K562 (cell line): ENCODE measurements around the gene LIAS. TPM values are rescaled to one million over a fixed set of nuclear protein-coding genes. Genes with fewer than 3 reads are reported as not detected.

Source experiments
- ATAC-seq: fragments of 200-7000 bp; cut with Tn5 transposase; 3 replicates; pipeline ENCODE4 v1.9.1; 2020; ENCODE audit warnings: moderate library complexity
- BruUV-seq: library from RNA; stranded (reverse); fragments of 400-500 nt; replicated peaks from 2 replicates; lab custom pipeline; 2021; lab: Mats Ljungman, UMichigan
- CTCF ChIA-PET: fragments of 300-600 bp; formaldehyde crosslinking; extraction: SDS; loops from one replicate; lab custom pipeline; 2021; ENCODE audit warnings: low intra/inter-chr PET ratio; lab: Yijun Ruan, JAX
- POLR2A ChIA-PET: fragments of 300-600, 350-650 bp; sonication (Branson Sonifier 250); formaldehyde crosslinking; extraction: SDS; loops from one replicate; lab custom pipeline; 2021; ENCODE audit warnings: antibody characterized with exemption, inconsistent platforms; lab: Yijun Ruan, JAX
- DNase-seq, 4 experiments: peaks; one replicate each; pipeline versions ENCODE4 v3.0.0 to v3.0.0-alpha.2; 2011 to 2018; ENCODE audit warnings: low spot score in 3 of 4, mixed read lengths in 3 of 4; ENCODE audit errors: extremely low read depth in 1 of 4
- FAIRE-seq: peaks from 2 replicates; lab custom pipeline; 2011; peaks lifted over from hg19 to GRCh38; lab: Jason Lieb, UNC
- H2AFZ ChIP-seq: 2 replicates; pipeline ENCODE4 v1.6.0; 2011; ENCODE audit warnings: low read depth, low read length, control low read depth, inconsistent platforms
- H3K27ac ChIP-seq: fragments of 200-600 bp; 3 replicates; pipeline ENCODE4 v1.8.0; 2011; ENCODE audit warnings: low read depth, mild to moderate bottlenecking, control low read depth, inconsistent platforms, low read length, moderate library complexity, mixed read lengths; ENCODE audit errors: extremely low read depth
- H3K27me3 ChIP-seq, 2 experiments: fragments of 300-600 bp in 1 of 2; 2 replicates in 1 of 2; 3 replicates in 1 of 2; pipeline versions ENCODE4 v1.6.0 to v1.8.0; 2011; ENCODE audit warnings: inconsistent platforms in 2 of 2, low read length in 2 of 2, mild to moderate bottlenecking in 1 of 2, mixed read lengths in 1 of 2, moderate library complexity in 1 of 2; ENCODE audit not compliant: control insufficient read depth in 2 of 2, insufficient read depth in 2 of 2
- H3K36me3 ChIP-seq: fragments of 300-600 bp; 3 replicates; pipeline ENCODE4 v1.8.0; 2011; ENCODE audit warnings: mild to moderate bottlenecking, low read length, inconsistent platforms; ENCODE audit not compliant: control insufficient read depth, insufficient read depth
- H3K4me1 ChIP-seq, 2 experiments: fragments of 200-600 bp in 1 of 2; replicated peaks in 1 of 2; 2 replicates in 1 of 2; 3 replicates in 1 of 2; pipeline versions ENCODE4 v1.5.1 to v1.8.0; 2011; ENCODE audit warnings: inconsistent platforms in 2 of 2, low read length in 2 of 2, mild to moderate bottlenecking in 1 of 2, mixed read lengths in 1 of 2, moderate library complexity in 1 of 2; ENCODE audit not compliant: control insufficient read depth in 2 of 2, insufficient read depth in 2 of 2
- H3K4me2 ChIP-seq: 2 replicates; pipeline ENCODE4 v1.6.1; 2011; ENCODE audit warnings: low read length, control low read depth, inconsistent platforms, mixed read lengths; ENCODE audit not compliant: insufficient read depth
- H3K4me3 ChIP-seq: fragments of 200-600 bp; sonication (generic), shearing (Covaris generic); 2 replicates; pipeline ENCODE4 v1.5.1; 2016; ENCODE audit warnings: control low read depth, inconsistent platforms
- H3K79me2 ChIP-seq: fragments of 200-600 bp; 3 replicates; pipeline ENCODE4 v1.8.0; 2011; ENCODE audit warnings: low read length, inconsistent platforms; ENCODE audit not compliant: control insufficient read depth, insufficient read depth
- H3K9ac ChIP-seq, 2 experiments: 2 replicates each; pipeline versions ENCODE4 v1.6.0 to v1.6.1; 2011; ENCODE audit warnings: low read depth in 2 of 2, low read length in 2 of 2, control low read depth in 1 of 2, inconsistent platforms in 1 of 2, mild to moderate bottlenecking in 1 of 2, mixed read lengths in 1 of 2; ENCODE audit not compliant: insufficient read depth in 1 of 2
- H3K9me1 ChIP-seq: one replicate; pipeline ENCODE4 v1.6.0; 2011; ENCODE audit warnings: inconsistent platforms, mild to moderate bottlenecking, low read length, moderate library complexity; ENCODE audit not compliant: control insufficient read depth, insufficient read depth
- H3K9me3 ChIP-seq: replicated peaks from 2 replicates; pipeline ENCODE4 v1.5.1; 2011; ENCODE audit warnings: low read depth, low read length, inconsistent platforms; ENCODE audit not compliant: control insufficient read depth, insufficient read depth
- H4K20me1 ChIP-seq: replicated peaks from 2 replicates; pipeline ENCODE4 v1.6.1; 2011; ENCODE audit warnings: low read length, inconsistent platforms, mixed read lengths; ENCODE audit not compliant: control insufficient read depth, insufficient read depth
- FOXA3 ChIP-seq, 2 experiments: fragments of 450-650 bp in 1 of 2; sonication (generic) in 1 of 2; formaldehyde crosslinking; IDR thresholded peaks in 1 of 2; conservative IDR thresholded peaks in 1 of 2; 2 replicates each; pipeline versions ENCODE4 v1.4.0 to v1.8.0; 2020 to 2022; ENCODE audit warnings: mild to moderate bottlenecking in 2 of 2, missing genetic modification reagents in 1 of 2
- KDM1A ChIP-seq, 2 experiments: fragments of 450-650 bp; IDR thresholded peaks; 2 replicates each; pipeline ENCODE4 v1.6.1; 2016; ENCODE audit warnings: mild to moderate bottlenecking in 2 of 2
- ZBED1 ChIP-seq: IDR thresholded peaks from 2 replicates; pipeline ENCODE4 v1.6.1; 2014
- ZNF584 ChIP-seq: fragments of 200-800 bp; sonication (Bioruptor generic); IDR thresholded peaks from 2 replicates; pipeline ENCODE4 v1.6.1; 2016; ENCODE audit warnings: low read depth, mild to moderate bottlenecking, missing genetic modification characterization, missing compliant biosample characterization
- WGBS: fragments of 100-300 bp; shearing (Covaris generic); methylation state at CpG from one replicate; pipeline ENCODE4 v1.1.6; 2016; ENCODE audit warnings: low coverage, mixed read lengths; ENCODE audit not compliant: insufficient coverage; ENCODE audit errors: missing lambda C conversion rate; 5-methylcytosine and 5-hydroxymethylcytosine counted together
- in situ Hi-C: fragments of 300-500 bp; cut with MboI; formaldehyde crosslinking; loops from 4 replicates; pipeline ENCODE4 v1.15.0; 2018; ENCODE audit warnings: inconsistent platforms, mixed read lengths
- intact Hi-C: fragments of 100-400 bp; cut with micrococcal nuclease; formaldehyde crosslinking; loops from 2 replicates; pipeline ENCODE4 v1.14.2; 2022
- polyA plus RNA-seq, 8 experiments: library from polyadenylated mRNA; depleted of rRNA in 4 of 8; stranded (reverse) in 5 of 8; unstranded in 3 of 8; fragments of >200 nt; fragmentation: Nextera tagmentation in 2 of 8; fragmentation: Illumina TruSeq in 1 of 8; extraction: Ambion mirVana in 2 of 8; extraction: Trizol in 1 of 8; gene quantifications; 2 replicates each; pipeline versions ENCODE4 v1.2.1 to v1.2.3, GENCODE V29; 2011 to 2014; ENCODE audit warnings: inconsistent platforms in 1 of 8, missing spikeins in 1 of 8
- total RNA-seq, 7 experiments: library from RNA; depleted of rRNA in 6 of 7; stranded (reverse); fragments of >200 nt in 6 of 7; fragmentation: Illumina TruSeq in 2 of 7; extraction: Trizol in 2 of 7; gene quantifications; 2 replicates each; pipeline versions ENCODE4 v1.2.1 to v1.2.3, GENCODE V29; 2011 to 2021; ENCODE audit warnings: low replicate concordance in 1 of 7

Gene LIAS
- total and polyA plus RNA-seq, 9 of the 15 experiments (the other 6 are each of a cell fraction or from before 2014, with no cell fraction given): 21.9 to 57.1 (median 42.1) TPM

DNA sequence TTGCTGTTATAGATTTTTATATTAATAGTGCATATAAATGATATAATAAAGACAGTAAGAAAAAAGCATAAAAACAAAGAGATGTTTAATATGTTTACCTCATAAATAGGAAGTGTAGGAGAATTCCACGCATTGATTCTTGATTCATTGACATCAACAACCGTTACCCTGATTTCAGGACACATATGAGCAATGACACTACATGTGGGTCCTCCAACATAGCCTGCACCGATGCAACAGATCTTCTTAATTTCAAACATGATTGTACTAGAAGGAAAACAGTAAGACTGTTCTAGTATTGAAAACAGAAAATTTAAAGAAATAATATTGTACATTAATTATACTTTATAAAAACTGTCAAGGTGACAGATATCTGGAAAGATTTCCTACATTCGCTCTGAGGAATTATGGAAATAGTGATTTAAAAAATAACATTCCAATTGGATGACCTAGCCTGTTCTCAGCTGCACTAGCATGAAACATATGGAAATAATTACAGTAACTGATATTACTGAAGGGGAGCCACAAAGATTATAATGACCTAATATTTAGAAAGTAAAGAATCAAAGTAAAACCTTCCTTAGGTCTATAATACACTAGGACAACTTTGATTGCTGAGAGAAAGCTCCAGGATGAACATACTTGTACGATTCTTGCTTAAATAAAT lies 62.5 kb downstream of the LIAS start:
- POLR2A ChIA-PET: no interaction called here
- intact Hi-C loops: no loop called here
- no peak for ATAC-seq
- Histone ChIP-seq H3K4me3 (no peak overlapping the region), H4K20me1 (no peaks in the 10 kb centered on the region), H3K27ac (no peak overlapping the region), H3K79me2 (peaks cover 8% of the 10 kb centered on the region), H3K36me3 (peaks cover 6% of the 10 kb centered on the region; the same call in 1 of the 3 replicates), H3K27me3 (no peaks in the 10 kb centered on the region), H3K4me2 (no peak overlapping the region), H3K9ac (no peak overlapping the region), H2AFZ (no peak overlapping the region), H3K9me1 (no peaks in the 10 kb centered on the region), H3K4me1 (no peaks in the 10 kb centered on the region; a peak in 1 of 5 replicates), H3K9me3 (no peaks in the 10 kb centered on the region)
- CTCF ChIA-PET: no interaction called here
- in situ Hi-C loops: no loop called here
- FAIRE-seq: no peak
- no peak for DNase-seq
- TF ChIP-seq FOXA3 (CRISPR knock-in tag; conservative IDR thresholded peaks at IDR 0.05 in 1 of 2, IDR thresholded peaks at IDR 0.05 in 1 of 2): no peak
- no peak for TF ChIP-seq ZBED1
- BruUV-seq: no TSS peak
- WGBS: 84% methylated on average over 5 of the region's 5 CpGs

DNA sequence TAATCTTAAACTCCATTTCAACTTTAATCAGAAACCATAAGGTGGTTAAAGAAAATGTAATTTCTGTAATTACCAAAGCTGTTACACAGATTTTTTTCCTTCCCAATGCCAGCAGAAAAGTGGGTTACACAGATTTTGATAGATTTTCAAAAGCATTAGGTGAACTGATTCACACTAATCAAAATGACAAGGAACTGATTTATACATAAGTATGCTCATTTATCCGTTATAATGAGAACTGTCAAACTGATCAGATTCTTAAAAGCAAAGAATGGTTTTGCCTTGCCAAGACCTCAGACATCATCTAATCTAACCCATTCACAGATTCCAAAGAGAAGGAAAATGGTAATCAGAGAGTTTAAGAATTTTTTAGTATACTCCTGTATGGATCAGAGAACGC lies 63.2 kb downstream of the LIAS start:
- Histone ChIP-seq H3K4me2 (no peak overlapping the region), H3K36me3 (peaks cover 6% of the 10 kb centered on the region; the same call in 1 of the 3 replicates), H3K4me1 (peaks cover 0 to 4% of the 10 kb centered on the region in 2 experiments; a peak in 3 of 5 replicates), H3K9ac (no peak overlapping the region), H3K27me3 (no peaks in the 10 kb centered on the region), H4K20me1 (no peaks in the 10 kb centered on the region), H3K9me3 (no peaks in the 10 kb centered on the region), H3K79me2 (peaks cover 15% of the 10 kb centered on the region), H2AFZ (no peak overlapping the region), H3K4me3 (no peak overlapping the region), H3K9me1 (no peaks in the 10 kb centered on the region), H3K27ac (no peak overlapping the region)
- WGBS: 71% methylated on average over 2 of the region's 2 CpGs
- no peak for ATAC-seq
- in situ Hi-C loops: no loop called here
- intact Hi-C loops: no loop called here
- CTCF ChIA-PET: no interaction called here
- TF ChIP-seq KDM1A (IDR thresholded peaks at IDR 0.05) (peak; percentile 71 to 80), ZNF584 (CRISPR knock-in tag) (no peak)
- no peak for DNase-seq
- BruUV-seq: no TSS peak
- FAIRE-seq: no peak
- POLR2A ChIA-PET: no interaction called here
